MM.1S (cell line): ENCODE results near the gene MRI1.

Experiments
- DNase-seq: peaks from one replicate; pipeline ENCODE4 v3.0.0-alpha.2; 2015
- H2AFZ ChIP-seq: fragments of 300-600 bp; sonication (generic); 2 replicates; pipeline ENCODE4 v1.6.0; 2016; ENCODE audit warnings: antibody characterized with exemption, low read length
- H3F3A ChIP-seq: fragments of 300-600 bp; sonication (generic); 2 replicates; pipeline ENCODE4 v1.6.1; 2016; ENCODE audit warnings: mild to moderate bottlenecking, antibody characterized with exemption, low read length, moderate library complexity, mixed read lengths; ENCODE audit not compliant: insufficient read depth
- H3K27ac ChIP-seq: fragments of 300-600 bp; sonication (generic); 2 replicates; pipeline ENCODE4 v1.5.1; 2016; ENCODE audit warnings: mild to moderate bottlenecking, low read length
- H3K27me3 ChIP-seq: fragments of 300-600 bp; sonication (generic); replicated peaks from 2 replicates; pipeline ENCODE4 v1.6.0; 2016; ENCODE audit warnings: low read length; ENCODE audit not compliant: insufficient read depth
- H3K36me3 ChIP-seq: fragments of 300-600 bp; sonication (generic); replicated peaks from 2 replicates; pipeline ENCODE4 v1.6.1; 2016; ENCODE audit warnings: mild to moderate bottlenecking, low read length, mixed read lengths; ENCODE audit not compliant: insufficient read depth
- H3K4me1 ChIP-seq: fragments of 300-600 bp; sonication (generic); 2 replicates; pipeline ENCODE4 v1.6.1; 2016; ENCODE audit warnings: low read length, mixed read lengths
- H3K4me2 ChIP-seq: fragments of 300-600 bp; sonication (generic); 2 replicates; pipeline ENCODE4 v1.6.0; 2016; ENCODE audit warnings: low read depth, low read length
- H3K4me3 ChIP-seq: fragments of 300-600 bp; sonication (generic); 2 replicates; pipeline ENCODE4 v1.5.1; 2016; ENCODE audit warnings: low read length, mixed read lengths
- H3K79me2 ChIP-seq: fragments of 300-600 bp; sonication (generic); 2 replicates; pipeline ENCODE4 v1.6.1; 2016; ENCODE audit warnings: mixed run types, low read length, mixed read lengths
- H3K9ac ChIP-seq: fragments of 300-600 bp; sonication (generic); 2 replicates; pipeline ENCODE4 v1.6.1; 2016; ENCODE audit warnings: low read length, mixed read lengths
- H3K9me2 ChIP-seq: fragments of 300-600 bp; sonication (generic); replicated peaks from 2 replicates; pipeline ENCODE4 v1.6.1; 2016; ENCODE audit warnings: mild to moderate bottlenecking, low read length, mixed read lengths; ENCODE audit not compliant: insufficient read depth
- H3K9me3 ChIP-seq: fragments of 300-600 bp; sonication (generic); replicated peaks from 2 replicates; pipeline ENCODE4 v1.6.1; 2016; ENCODE audit warnings: mild to moderate bottlenecking, low read length, mixed read lengths; ENCODE audit not compliant: insufficient read depth
- H4K20me1 ChIP-seq: fragments of 300-600 bp; sonication (generic); 2 replicates; pipeline ENCODE4 v1.6.1; 2016; ENCODE audit warnings: mild to moderate bottlenecking, low read length, moderate library complexity, mixed read lengths; ENCODE audit not compliant: insufficient read depth
- CTCF ChIP-seq: fragments of 300-600 bp; sonication (generic); IDR thresholded peaks from 2 replicates; pipeline ENCODE4 v1.5.1; 2016; ENCODE audit warnings: antibody characterized with exemption, low read length, mixed read lengths
- EZH2 ChIP-seq: fragments of 300-600 bp; sonication (generic); optimal IDR thresholded peaks from 2 replicates; pipeline ENCODE3; 2017; ENCODE audit warnings: low read depth, mild to moderate bottlenecking, antibody characterized with exemption, low read length, mixed read lengths
- EZH2phosphoT487 ChIP-seq: fragments of 300-600 bp; sonication (generic); IDR thresholded peaks from 2 replicates; pipeline ENCODE4 v1.6.1; 2018; ENCODE audit warnings: antibody characterized with exemption, low read length

Gene MRI1

GRCh38 chr19:13762635-13763235 lies 1.6 kb upstream of the MRI1 start:
- TF ChIP-seq EZH2phosphoT487 (no peak), EZH2 (no peak), CTCF (no peak)
- Histone ChIP-seq H3K4me1 (0 out of 2 replicates have a peak, but pooled peaks cover 6% of the 10 kb centered on the region), H3K4me2 (no peak overlapping the region), H3K27ac (no peak overlapping the region), H4K20me1 (no peaks in the 10 kb centered on the region), H3K4me3 (no peak overlapping the region), H3K9me3 (no peaks in the 10 kb centered on the region), H3F3A (no peaks in the 10 kb centered on the region), H3K36me3 (no peaks in the 10 kb centered on the region), H3K9ac (no peak overlapping the region), H2AFZ (no peak overlapping the region), H3K27me3 (no peaks in the 10 kb centered on the region), H3K79me2 (peaks cover 11% of the 10 kb centered on the region), H3K9me2 (no peaks in the 10 kb centered on the region)
- no peak for DNase-seq

- Histone ChIP-seq H3K4me2 (no peak overlapping the region; the same call in 1 of the 2 replicates), H3K27me3 (no peaks in the 10 kb centered on the region), H3F3A (no peaks in the 10 kb centered on the region), H3K27ac (no peak overlapping the region), H3K4me1 (0 out of 2 replicates have a peak, but pooled peaks cover 6% of the 10 kb centered on the region), H3K9me2 (no peaks in the 10 kb centered on the region), H4K20me1 (no peaks in the 10 kb centered on the region), H3K9me3 (no peaks in the 10 kb centered on the region), H2AFZ (no peak overlapping the region), H3K4me3 (no peak overlapping the region), H3K79me2 (peaks cover 11% of the 10 kb centered on the region), H3K9ac (no peak overlapping the region), H3K36me3 (no peaks in the 10 kb centered on the region)
- no peak for DNase-seq
- TF ChIP-seq CTCF (no peak), EZH2 (no peak), EZH2phosphoT487 (no peak)
Observed at GRCh38 chr19:13763265-13763664, 1.1 kb upstream of the MRI1 start.

DNA sequence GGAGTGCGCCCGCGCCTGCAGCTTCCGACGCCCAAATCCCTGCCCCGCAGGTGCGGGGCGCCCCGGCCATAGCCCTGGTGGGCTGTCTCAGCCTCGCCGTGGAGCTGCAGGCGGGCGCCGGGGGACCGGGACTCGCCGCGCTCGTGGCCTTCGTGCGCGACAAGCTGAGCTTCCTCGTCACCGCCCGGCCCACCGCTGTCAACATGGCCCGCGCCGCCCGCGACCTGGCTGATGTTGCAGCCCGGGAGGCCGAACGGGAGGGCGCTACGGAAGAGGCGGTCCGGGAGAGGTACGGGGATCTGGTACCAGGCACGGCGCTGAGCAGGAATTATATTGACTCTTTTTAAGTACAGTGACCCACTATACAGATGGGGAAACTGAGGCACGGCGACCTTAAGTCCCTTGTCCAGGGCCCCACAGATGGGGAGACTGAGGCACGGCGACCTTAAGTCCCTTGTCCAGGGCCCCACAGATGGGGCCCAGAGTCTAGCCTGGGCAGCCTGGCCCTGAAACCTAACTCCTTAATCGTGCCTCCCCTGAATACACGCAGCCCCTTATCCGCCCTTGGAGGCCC lies 586 bp downstream of the MRI1 start:
- Histone ChIP-seq H3K27ac (no peak overlapping the region), H2AFZ (peak overlapping the region; percentile 83), H3K27me3 (no peaks in the 10 kb centered on the region), H3K9ac (peak overlapping the region; percentile 55; the same call in 1 of the 2 replicates), H3K36me3 (no peaks in the 10 kb centered on the region), H4K20me1 (no peaks in the 10 kb centered on the region), H3K79me2 (peaks cover 11% of the 10 kb centered on the region), H3K4me3 (peak overlapping the region; percentile 83), H3K9me3 (no peaks in the 10 kb centered on the region), H3K4me2 (peak overlapping the region; percentile 83), H3K9me2 (no peaks in the 10 kb centered on the region), H3K4me1 (0 out of 2 replicates have a peak, but pooled peaks cover 6% of the 10 kb centered on the region), H3F3A (no peaks in the 10 kb centered on the region)
- DNase-seq: no peak
- TF ChIP-seq EZH2 (no peak), CTCF (no peak), EZH2phosphoT487 (no peak)
